ENCODE results near the gene PLXNA2. TPM values are rescaled to one million over a fixed set of nuclear protein-coding genes. Genes with fewer than 3 reads are reported as not detected.

The PLXNA2 gene
- total RNA-seq, 1 experiment from 2014 or later: 0.89 TPM

DNA sequence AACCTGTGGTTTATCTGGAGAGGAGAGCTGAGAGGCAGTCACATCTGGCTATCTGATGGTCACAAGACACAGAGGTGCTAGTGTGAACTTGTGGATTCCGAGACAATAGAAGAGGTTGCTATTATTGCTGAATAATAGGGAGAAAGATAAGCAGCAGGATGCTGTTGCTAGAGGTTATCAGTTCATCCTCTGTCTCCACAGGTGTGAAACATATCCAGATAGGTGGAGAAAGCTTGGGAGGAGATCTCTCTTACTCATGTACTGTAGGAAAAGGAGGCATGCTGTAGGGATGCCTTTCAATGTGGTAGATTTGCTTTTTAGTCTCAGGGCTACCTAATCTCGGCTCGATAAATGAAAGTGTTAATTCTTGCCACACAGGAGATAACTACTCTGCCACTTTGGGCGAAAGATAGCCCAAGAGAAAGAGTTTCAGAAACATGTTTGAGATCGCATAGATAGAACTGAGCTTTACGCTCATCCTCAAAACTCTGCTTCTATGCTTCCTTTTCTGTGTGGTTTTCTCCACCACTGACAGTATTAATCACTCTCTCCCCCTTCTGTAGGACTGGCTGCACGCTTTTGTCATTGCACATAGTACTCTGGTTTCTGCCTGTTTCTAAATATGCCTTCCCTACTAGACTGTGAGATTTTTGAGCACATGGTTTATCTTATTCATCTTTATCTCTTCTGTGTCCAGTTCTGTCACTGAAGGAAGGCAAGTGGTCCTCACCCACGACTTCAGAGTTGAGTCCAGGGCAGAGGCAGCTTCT lies 36.7 kb upstream of the PLXNA2 start:
- BruUV-seq (replicated peaks): no TSS peak
- H3K27me3 ChIP-seq (ENCODE audit: insufficient read depth, low read length): peaks cover 64% of the 10 kb centered on the region
- POLR2A ChIA-PET: no interaction called here

More for the DNA sequence above, 36.7 kb upstream of the PLXNA2 start:
- Histone ChIP-seq H3K27ac (ENCODE audit: low read depth, low read length) (no peak overlapping the region), H3K9ac (ENCODE audit: low read length) (no peak overlapping the region), H2AFZ (ENCODE audit: low read depth, low read length, poor library complexity, severe bottlenecking) (no peak overlapping the region), H3K4me2 (ENCODE audit: low read length) (no peak overlapping the region), H3K9me3 (ENCODE audit: control insufficient read depth in 1 of 2, insufficient read depth in 1 of 2, low read depth in 1 of 2, low read length in 2 of 2) (no peaks in the 10 kb centered on the region), H3K36me3 (ENCODE audit: control insufficient read depth in 1 of 2, insufficient read depth in 2 of 2, low read length in 2 of 2) (no peaks in the 10 kb centered on the region), H3K4me1 (ENCODE audit: control insufficient read depth in 1 of 2, insufficient read depth in 2 of 2, low read length in 2 of 2) (no peaks in the 10 kb centered on the region), H3K9me2 (ENCODE audit: insufficient read depth) (no peaks in the 10 kb centered on the region), H3K79me2 (ENCODE audit: insufficient read depth, low read length) (no peaks in the 10 kb centered on the region), H3K4me3 (replicated peaks in 1 of 2; ENCODE audit: low read depth in 1 of 2, low read length in 2 of 2) (no peak overlapping the region), H4K20me1 (ENCODE audit: insufficient read depth) (no peaks in the 10 kb centered on the region)
- RAD21 ChIA-PET (ENCODE audit: low non-redundant PET in 1 of 2, low total read pairs in 2 of 2, uncharacterized antibody in 2 of 2, unreplicated experiment in 2 of 2): no interaction called here
- ATAC-seq: no peak
- intact Hi-C loops (cut with micrococcal nuclease): no loop called here
- DNase-seq (ENCODE audit: low read depth, low spot score): no peak
- CTCF ChIA-PET: no interaction called here
- no peak for TF ChIP-seq ZFX (IDR thresholded peaks at IDR 0.05)
- TF ChIP-seq ELF1 (IDR thresholded peaks at IDR 0.05; ENCODE audit: borderline replicate concordance, low read depth): no peak
- no peak for TF ChIP-seq YY1 (IDR thresholded peaks at IDR 0.05; ENCODE audit: extremely low read depth, insufficient replicate concordance, low read depth, low read length)
- no peak for TF ChIP-seq SIN3A (IDR thresholded peaks at IDR 0.05; ENCODE audit: low read depth)
- no peak for TF ChIP-seq ZNF274 (IDR thresholded peaks at IDR 0.05; ENCODE audit: low read depth, low read length)
- TF ChIP-seq EZH2 (IDR thresholded peaks at IDR 0.05): no peak
- TF ChIP-seq SRF (IDR thresholded peaks at IDR 0.05; ENCODE audit: low read depth): no peak
- no peak for TF ChIP-seq EGR1 (IDR thresholded peaks at IDR 0.05; ENCODE audit: low read depth)
- TF ChIP-seq, protein P1, sequence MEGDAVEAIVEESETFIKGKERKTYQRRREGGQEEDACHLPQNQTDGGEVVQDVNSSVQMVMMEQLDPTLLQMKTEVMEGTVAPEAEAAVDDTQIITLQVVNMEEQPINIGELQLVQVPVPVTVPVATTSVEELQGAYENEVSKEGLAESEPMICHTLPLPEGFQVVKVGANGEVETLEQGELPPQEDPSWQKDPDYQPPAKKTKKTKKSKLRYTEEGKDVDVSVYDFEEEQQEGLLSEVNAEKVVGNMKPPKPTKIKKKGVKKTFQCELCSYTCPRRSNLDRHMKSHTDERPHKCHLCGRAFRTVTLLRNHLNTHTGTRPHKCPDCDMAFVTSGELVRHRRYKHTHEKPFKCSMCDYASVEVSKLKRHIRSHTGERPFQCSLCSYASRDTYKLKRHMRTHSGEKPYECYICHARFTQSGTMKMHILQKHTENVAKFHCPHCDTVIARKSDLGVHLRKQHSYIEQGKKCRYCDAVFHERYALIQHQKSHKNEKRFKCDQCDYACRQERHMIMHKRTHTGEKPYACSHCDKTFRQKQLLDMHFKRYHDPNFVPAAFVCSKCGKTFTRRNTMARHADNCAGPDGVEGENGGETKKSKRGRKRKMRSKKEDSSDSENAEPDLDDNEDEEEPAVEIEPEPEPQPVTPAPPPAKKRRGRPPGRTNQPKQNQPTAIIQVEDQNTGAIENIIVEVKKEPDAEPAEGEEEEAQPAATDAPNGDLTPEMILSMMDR (IDR thresholded peaks at IDR 0.05 in 2 of 3, conservative IDR thresholded peaks at IDR 0.05 in 1 of 3; ENCODE audit: borderline replicate concordance in 1 of 3, insufficient read depth in 1 of 3, low read depth in 2 of 3, low read length in 2 of 3): no peak

All from HCT116 (cell line).